HEK293 (cell line): ENCODE data around the gene CBX1.

Source experiments
- KLF10 ChIP-seq: fragments of 450-650 bp; IDR thresholded peaks from 2 replicates; pipeline ENCODE4 v1.5.1; 2018; ENCODE audit warnings: missing biosample characterization, mild to moderate bottlenecking, missing genetic modification characterization
- KLF16 ChIP-seq: fragments of 450-650 bp; formaldehyde crosslinking; IDR thresholded peaks from 2 replicates; pipeline ENCODE4 v1.5.1; 2017; ENCODE audit warnings: missing biosample characterization, missing genetic modification characterization
- KLF7 ChIP-seq: fragments of 450-650 bp; formaldehyde crosslinking; IDR thresholded peaks from 2 replicates; pipeline ENCODE4 v1.5.1; 2016; ENCODE audit warnings: missing biosample characterization, missing genetic modification characterization, borderline replicate concordance
- PBX3 ChIP-seq: sonication (generic); formaldehyde crosslinking; IDR thresholded peaks from 2 replicates; pipeline ENCODE4 v1.8.1; 2022; ENCODE audit warnings: mild to moderate bottlenecking, moderate library complexity, missing genetic modification reagents
- SETDB1 ChIP-seq: IDR thresholded peaks from one replicate; pipeline ENCODE4 v1.6.1; 2017; ENCODE audit warnings: mild to moderate bottlenecking, low read length, moderate library complexity, mixed read lengths; ENCODE audit not compliant: insufficient read length
- SP3 ChIP-seq: fragments of 450-650 bp; formaldehyde crosslinking; IDR thresholded peaks from 2 replicates; pipeline ENCODE4 v1.5.1; 2016; ENCODE audit warnings: missing biosample characterization, missing genetic modification characterization
- YY2 ChIP-seq: fragments of 450-650 bp; formaldehyde crosslinking; IDR thresholded peaks from 2 replicates; pipeline ENCODE4 v1.5.1; 2016; ENCODE audit warnings: missing biosample characterization, missing genetic modification characterization
- ZBTB10 ChIP-seq: fragments of 450-650 bp; formaldehyde crosslinking; IDR thresholded peaks from 2 replicates; pipeline ENCODE4 v1.5.1; 2016; ENCODE audit warnings: missing biosample characterization, missing genetic modification characterization
- ZBTB17 ChIP-seq: fragments of 450-650 bp; formaldehyde crosslinking; IDR thresholded peaks from 2 replicates; pipeline ENCODE4 v1.5.1; 2016; ENCODE audit warnings: missing biosample characterization, missing genetic modification characterization
- ZBTB26 ChIP-seq: fragments of 450-650 bp; formaldehyde crosslinking; optimal IDR thresholded peaks from 2 replicates; pipeline ENCODE3; 2016; ENCODE audit warnings: missing biosample characterization, mild to moderate bottlenecking, missing genetic modification characterization
- ZBTB8A ChIP-seq: fragments of 450-650 bp; formaldehyde crosslinking; IDR thresholded peaks from 2 replicates; pipeline ENCODE4 v1.5.1; 2016; ENCODE audit warnings: missing biosample characterization, missing genetic modification characterization
- ZNF121 ChIP-seq: fragments of 450-650 bp; formaldehyde crosslinking; IDR thresholded peaks from 2 replicates; pipeline ENCODE4 v1.5.1; 2016; ENCODE audit warnings: missing biosample characterization, missing genetic modification characterization
- ZNF202 ChIP-seq: fragments of 450-650 bp; formaldehyde crosslinking; IDR thresholded peaks from 2 replicates; pipeline ENCODE4 v1.5.1; 2016; ENCODE audit warnings: missing biosample characterization, missing genetic modification characterization, borderline replicate concordance
- ZNF341 ChIP-seq: fragments of 450-650 bp; formaldehyde crosslinking; IDR thresholded peaks from 2 replicates; pipeline ENCODE4; 2016; ENCODE audit warnings: low read depth, missing biosample characterization, missing genetic modification characterization
- ZNF391 ChIP-seq: fragments of 450-650 bp; formaldehyde crosslinking; IDR thresholded peaks from 2 replicates; pipeline ENCODE4 v1.5.1; 2016; ENCODE audit warnings: low read depth, missing biosample characterization, missing genetic modification characterization, borderline replicate concordance
- ZNF449 ChIP-seq: fragments of 450-650 bp; formaldehyde crosslinking; IDR thresholded peaks from 2 replicates; pipeline ENCODE4 v1.5.1; 2017; ENCODE audit warnings: missing biosample characterization, mild to moderate bottlenecking, missing genetic modification characterization, moderate library complexity
- ZNF501 ChIP-seq: fragments of 450-650 bp; formaldehyde crosslinking; IDR thresholded peaks from 2 replicates; pipeline ENCODE4 v1.5.1; 2016; ENCODE audit warnings: missing biosample characterization, missing genetic modification characterization
- ZNF514 ChIP-seq: fragments of 450-650 bp; formaldehyde crosslinking; IDR thresholded peaks from 2 replicates; pipeline ENCODE4 v1.5.1; 2016; ENCODE audit warnings: missing biosample characterization, missing genetic modification characterization
- ZNF600 ChIP-seq: fragments of 450-650 bp; formaldehyde crosslinking; IDR thresholded peaks from 2 replicates; pipeline ENCODE4 v1.5.1; 2016; ENCODE audit warnings: missing biosample characterization, missing genetic modification characterization
- ZNF610 ChIP-seq: fragments of 450-650 bp; formaldehyde crosslinking; IDR thresholded peaks from 2 replicates; pipeline ENCODE4 v1.5.1; 2016; ENCODE audit warnings: missing biosample characterization, missing genetic modification characterization, borderline replicate concordance
- ZNF624 ChIP-seq: fragments of 450-650 bp; formaldehyde crosslinking; IDR thresholded peaks from 2 replicates; pipeline ENCODE4 v1.5.1; 2017; ENCODE audit warnings: missing biosample characterization, missing genetic modification characterization
- ZNF664 ChIP-seq: fragments of 450-650 bp; formaldehyde crosslinking; IDR thresholded peaks from 2 replicates; pipeline ENCODE4 v1.5.1; 2016; ENCODE audit warnings: missing biosample characterization, missing genetic modification characterization
- ZNF777 ChIP-seq: fragments of 450-650 bp; formaldehyde crosslinking; IDR thresholded peaks from 2 replicates; pipeline ENCODE4 v1.5.1; 2017; ENCODE audit warnings: missing biosample characterization, missing genetic modification characterization, borderline replicate concordance
- ZNF843 ChIP-seq: fragments of 450-650 bp; formaldehyde crosslinking; IDR thresholded peaks from 2 replicates; pipeline ENCODE4 v1.5.1; 2016; ENCODE audit warnings: missing biosample characterization, missing genetic modification characterization
- TF ChIP-seq, protein P1 (sequence below): fragments of 450-650 bp; formaldehyde crosslinking; IDR thresholded peaks from 2 replicates; pipeline ENCODE4 v1.5.1; 2017; ENCODE audit warnings: missing biosample characterization, missing genetic modification characterization
- TF ChIP-seq, protein P2 (sequence below): fragments of 450-650 bp; formaldehyde crosslinking; IDR thresholded peaks from 2 replicates; pipeline ENCODE4 v1.5.1; 2016; ENCODE audit warnings: missing biosample characterization, missing genetic modification characterization
- TF ChIP-seq, protein P3 (sequence below): fragments of 450-650 bp; formaldehyde crosslinking; IDR thresholded peaks from 2 replicates; pipeline ENCODE4 v1.5.1; 2017; ENCODE audit warnings: missing biosample characterization, missing genetic modification characterization

The CBX1 gene

GRCh38 chr17:48047741-48048383 lies 53.4 kb downstream of the CBX1 start, which contains the start of gene NFE2L1 (continued):
- TF ChIP-seq, protein P1, sequence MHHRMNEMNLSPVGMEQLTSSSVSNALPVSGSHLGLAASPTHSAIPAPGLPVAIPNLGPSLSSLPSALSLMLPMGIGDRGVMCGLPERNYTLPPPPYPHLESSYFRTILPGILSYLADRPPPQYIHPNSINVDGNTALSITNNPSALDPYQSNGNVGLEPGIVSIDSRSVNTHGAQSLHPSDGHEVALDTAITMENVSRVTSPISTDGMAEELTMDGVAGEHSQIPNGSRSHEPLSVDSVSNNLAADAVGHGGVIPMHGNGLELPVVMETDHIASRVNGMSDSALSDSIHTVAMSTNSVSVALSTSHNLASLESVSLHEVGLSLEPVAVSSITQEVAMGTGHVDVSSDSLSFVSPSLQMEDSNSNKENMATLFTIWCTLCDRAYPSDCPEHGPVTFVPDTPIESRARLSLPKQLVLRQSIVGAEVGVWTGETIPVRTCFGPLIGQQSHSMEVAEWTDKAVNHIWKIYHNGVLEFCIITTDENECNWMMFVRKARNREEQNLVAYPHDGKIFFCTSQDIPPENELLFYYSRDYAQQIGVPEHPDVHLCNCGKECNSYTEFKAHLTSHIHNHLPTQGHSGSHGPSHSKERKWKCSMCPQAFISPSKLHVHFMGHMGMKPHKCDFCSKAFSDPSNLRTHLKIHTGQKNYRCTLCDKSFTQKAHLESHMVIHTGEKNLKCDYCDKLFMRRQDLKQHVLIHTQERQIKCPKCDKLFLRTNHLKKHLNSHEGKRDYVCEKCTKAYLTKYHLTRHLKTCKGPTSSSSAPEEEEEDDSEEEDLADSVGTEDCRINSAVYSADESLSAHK = peak; percentile 52
- TF ChIP-seq ZNF843 (tag by site-specific recombination) (peak; percentile 81), ZNF391 (tag by site-specific recombination) (peak; percentile 94), ZBTB10 (tag by site-specific recombination) (peak; percentile 99), YY2 (tag by site-specific recombination) (peak; percentile 92), SETDB1 (peak; percentile 64), ZNF121 (tag by site-specific recombination) (peak; percentile 54), ZNF664 (tag by site-specific recombination) (peak; percentile 4; the same call in 1 of the 2 replicates), ZNF624 (tag by site-specific recombination) (0 out of 2 replicates have a peak, but pooled peaks have one; percentile 28), ZNF514 (tag by site-specific recombination) (no peak), ZNF777 (tag by site-specific recombination) (peak; percentile 92; the same call in 1 of the 2 replicates), ZNF202 (tag by site-specific recombination) (no peak), ZBTB26 (tag by site-specific recombination) (no peak), KLF16 (no peak; the same call in 1 of the 2 replicates), ZNF341 (tag by site-specific recombination) (peak; percentile 72), SP3 (tag by site-specific recombination) (peak; percentile 93), PBX3 (CRISPR knock-in tag) (peak; percentile 99), ZNF449 (tag by site-specific recombination) (peak; percentile 100), ZNF600 (tag by site-specific recombination) (peak; percentile 83), KLF10 (tag by site-specific recombination) (peak; percentile 23; the same call in 1 of the 2 replicates), ZBTB17 (tag by site-specific recombination) (peak; percentile 88), ZBTB8A (tag by site-specific recombination) (peak; percentile 100), ZNF610 (tag by site-specific recombination) (peak; percentile 53; the same call in 1 of the 2 replicates), ZNF501 (tag by site-specific recombination) (peak; percentile 95), KLF7 (tag by site-specific recombination) (peak; percentile 92; the same call in 1 of the 2 replicates)
- TF ChIP-seq, protein P2, sequence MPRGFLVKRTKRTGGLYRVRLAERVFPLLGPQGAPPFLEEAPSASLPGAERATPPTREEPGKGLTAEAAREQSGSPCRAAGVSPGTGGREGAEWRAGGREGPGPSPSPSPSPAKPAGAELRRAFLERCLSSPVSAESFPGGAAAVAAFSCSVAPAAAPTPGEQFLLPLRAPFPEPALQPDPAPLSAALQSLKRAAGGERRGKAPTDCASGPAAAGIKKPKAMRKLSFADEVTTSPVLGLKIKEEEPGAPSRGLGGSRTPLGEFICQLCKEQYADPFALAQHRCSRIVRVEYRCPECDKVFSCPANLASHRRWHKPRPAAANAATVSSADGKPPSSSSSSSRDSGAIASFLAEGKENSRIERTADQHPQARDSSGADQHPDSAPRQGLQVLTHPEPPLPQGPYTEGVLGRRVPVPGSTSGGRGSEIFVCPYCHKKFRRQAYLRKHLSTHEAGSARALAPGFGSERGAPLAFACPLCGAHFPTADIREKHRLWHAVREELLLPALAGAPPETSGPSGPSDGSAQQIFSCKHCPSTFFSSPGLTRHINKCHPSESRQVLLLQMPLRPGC (tag by site-specific recombination) = peak; percentile 81
- TF ChIP-seq, protein P3, sequence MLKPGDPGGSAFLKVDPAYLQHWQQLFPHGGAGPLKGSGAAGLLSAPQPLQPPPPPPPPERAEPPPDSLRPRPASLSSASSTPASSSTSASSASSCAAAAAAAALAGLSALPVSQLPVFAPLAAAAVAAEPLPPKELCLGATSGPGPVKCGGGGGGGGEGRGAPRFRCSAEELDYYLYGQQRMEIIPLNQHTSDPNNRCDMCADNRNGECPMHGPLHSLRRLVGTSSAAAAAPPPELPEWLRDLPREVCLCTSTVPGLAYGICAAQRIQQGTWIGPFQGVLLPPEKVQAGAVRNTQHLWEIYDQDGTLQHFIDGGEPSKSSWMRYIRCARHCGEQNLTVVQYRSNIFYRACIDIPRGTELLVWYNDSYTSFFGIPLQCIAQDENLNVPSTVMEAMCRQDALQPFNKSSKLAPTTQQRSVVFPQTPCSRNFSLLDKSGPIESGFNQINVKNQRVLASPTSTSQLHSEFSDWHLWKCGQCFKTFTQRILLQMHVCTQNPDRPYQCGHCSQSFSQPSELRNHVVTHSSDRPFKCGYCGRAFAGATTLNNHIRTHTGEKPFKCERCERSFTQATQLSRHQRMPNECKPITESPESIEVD (tag by site-specific recombination) = no peak
